Neural crest cell (in vitro differentiated cells): Measurements from ENCODE around the gene MAGEB6. TPM values are rescaled to one million over a fixed set of nuclear protein-coding genes. Genes with fewer than 3 reads are reported as not detected.

ENCODE experiments used
- DNase-seq: peaks from one replicate; pipeline ENCODE4 v3.0.0; 2021; ENCODE audit warnings: low read depth, mixed read lengths, low spot score
- H3K27ac Mint-ChIP-seq: one replicate; pipeline ENCODE4 v1.8.0; 2021; ENCODE audit warnings: mild to moderate bottlenecking, mixed read lengths; ENCODE audit not compliant: unreplicated experiment
- H3K27me3 Mint-ChIP-seq: 2 replicates; pipeline ENCODE4 v1.8.0; 2021; ENCODE audit warnings: low read depth, mild to moderate bottlenecking, mixed read lengths
- H3K36me3 Mint-ChIP-seq: 2 replicates; pipeline ENCODE4 v1.8.0; 2021; ENCODE audit warnings: low read depth, mild to moderate bottlenecking, mixed read lengths
- H3K4me1 Mint-ChIP-seq: 2 replicates; pipeline ENCODE4 v1.8.0; 2021; ENCODE audit warnings: mixed read lengths
- H3K4me3 Mint-ChIP-seq: one replicate; pipeline ENCODE4 v1.8.0; 2021; ENCODE audit warnings: mild to moderate bottlenecking, mixed read lengths
- H3K9me3 Mint-ChIP-seq: 2 replicates; pipeline ENCODE4 v1.8.0; 2021; ENCODE audit warnings: mixed read lengths
- total RNA-seq: library from RNA; stranded (reverse); gene quantifications from 2 replicates; pipeline ENCODE4 v1.2.1, GENCODE V29; 2021
- TF ChIP-seq, protein P1 (sequence below): fragments of 200-600 bp; sonication (generic); conservative IDR thresholded peaks from 2 replicates; pipeline ENCODE4 v1.5.0; 2021; ENCODE audit warnings: antibody characterized with exemption, mild to moderate bottlenecking

MAGEB6 gene
- total RNA-seq, 1 donor from 2014 or later = not detected

DNA sequence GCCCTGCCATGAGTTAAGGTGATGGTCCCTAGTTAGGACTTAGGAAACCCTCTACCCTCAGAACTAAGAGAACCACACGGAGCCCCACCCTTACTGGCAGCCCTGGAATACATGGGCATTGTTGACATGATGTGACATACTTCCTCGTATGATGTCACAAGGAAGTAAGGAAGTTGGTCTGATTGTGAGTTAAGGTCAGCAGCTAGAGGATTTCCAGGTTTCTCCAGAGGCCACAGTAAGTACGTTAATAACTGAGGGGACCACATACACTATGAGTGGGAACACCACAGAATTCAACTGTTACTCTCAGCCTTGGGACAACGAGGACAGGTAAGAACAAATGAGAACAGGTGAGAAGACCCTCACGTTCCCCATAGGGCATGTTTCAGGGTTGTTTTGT lies 23.6 kb downstream of the MAGEB6 start, which contains the start of gene MAGEB5:
TSS of gene MAGEB5 (plus strand) at position 301 of the 400 bp plus-strand sequence. CDS start 1,133 bp downstream, outside the sequence.
- no peaks in the 10 kb centered on the region for H3K4me1 Mint-ChIP-seq
- H3K4me3 Mint-ChIP-seq = no peak within 1 kb of the TSS
- H3K27ac Mint-ChIP-seq = no peak within 1 kb of the TSS
- TF ChIP-seq, protein P1, sequence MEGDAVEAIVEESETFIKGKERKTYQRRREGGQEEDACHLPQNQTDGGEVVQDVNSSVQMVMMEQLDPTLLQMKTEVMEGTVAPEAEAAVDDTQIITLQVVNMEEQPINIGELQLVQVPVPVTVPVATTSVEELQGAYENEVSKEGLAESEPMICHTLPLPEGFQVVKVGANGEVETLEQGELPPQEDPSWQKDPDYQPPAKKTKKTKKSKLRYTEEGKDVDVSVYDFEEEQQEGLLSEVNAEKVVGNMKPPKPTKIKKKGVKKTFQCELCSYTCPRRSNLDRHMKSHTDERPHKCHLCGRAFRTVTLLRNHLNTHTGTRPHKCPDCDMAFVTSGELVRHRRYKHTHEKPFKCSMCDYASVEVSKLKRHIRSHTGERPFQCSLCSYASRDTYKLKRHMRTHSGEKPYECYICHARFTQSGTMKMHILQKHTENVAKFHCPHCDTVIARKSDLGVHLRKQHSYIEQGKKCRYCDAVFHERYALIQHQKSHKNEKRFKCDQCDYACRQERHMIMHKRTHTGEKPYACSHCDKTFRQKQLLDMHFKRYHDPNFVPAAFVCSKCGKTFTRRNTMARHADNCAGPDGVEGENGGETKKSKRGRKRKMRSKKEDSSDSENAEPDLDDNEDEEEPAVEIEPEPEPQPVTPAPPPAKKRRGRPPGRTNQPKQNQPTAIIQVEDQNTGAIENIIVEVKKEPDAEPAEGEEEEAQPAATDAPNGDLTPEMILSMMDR = no peak
- no peaks in the 10 kb centered on the region for H3K27me3 Mint-ChIP-seq
- peaks cover 5% of the 10 kb centered on the region for H3K9me3 Mint-ChIP-seq
- H3K36me3 Mint-ChIP-seq = no peaks in the 10 kb centered on the region
- no peak for DNase-seq

DNA sequence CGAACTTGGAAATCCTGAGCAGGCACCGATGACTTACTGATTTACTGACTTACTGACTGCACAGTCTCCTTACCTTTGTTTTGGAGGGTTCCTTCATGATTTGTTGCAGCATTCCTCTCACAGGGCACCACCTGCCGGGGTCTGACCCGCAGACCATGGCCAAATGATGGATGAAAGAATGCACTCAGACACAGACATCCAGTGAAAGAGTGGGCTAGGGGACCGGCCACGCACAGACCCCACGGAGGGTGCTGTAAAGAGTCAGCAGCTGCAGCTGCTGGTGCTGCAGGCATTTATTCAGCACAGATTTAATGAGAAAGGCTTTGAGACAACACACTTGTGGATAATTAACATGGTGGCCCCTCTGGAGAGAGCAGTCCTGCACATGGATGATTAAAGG lies 27.1 kb downstream of the MAGEB6 start:
- peaks cover 7% of the 10 kb centered on the region for H3K9me3 Mint-ChIP-seq
- TF ChIP-seq, protein P1 = no peak
- H3K36me3 Mint-ChIP-seq = no peaks in the 10 kb centered on the region
- no peaks in the 10 kb centered on the region for H3K4me1 Mint-ChIP-seq
- no peaks in the 10 kb centered on the region for H3K27me3 Mint-ChIP-seq
- H3K27ac Mint-ChIP-seq = no peak overlapping the region
- no peak for DNase-seq
- H3K4me3 Mint-ChIP-seq = no peak overlapping the region

DNA sequence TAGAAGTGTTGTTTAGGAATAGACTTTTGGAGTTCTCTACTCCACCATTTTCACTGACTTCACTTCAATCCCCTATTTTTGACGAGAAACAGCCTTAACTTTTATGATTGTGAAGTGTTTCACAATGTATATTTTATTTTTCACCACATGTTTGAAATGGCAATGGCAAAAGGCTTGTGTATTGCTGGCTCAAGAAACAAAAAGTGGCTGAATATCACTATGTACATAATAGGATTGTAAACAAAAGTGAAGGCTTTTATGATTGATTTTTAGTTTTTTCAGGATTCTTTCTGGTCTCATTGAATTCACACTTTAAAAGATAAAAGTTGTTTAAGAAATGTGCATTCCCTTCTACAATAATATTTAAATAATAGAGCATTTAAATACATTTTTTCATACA lies 41.9 kb downstream of the MAGEB6 start:
- no peaks in the 10 kb centered on the region for H3K36me3 Mint-ChIP-seq
- no peaks in the 10 kb centered on the region for H3K4me1 Mint-ChIP-seq
- H3K9me3 Mint-ChIP-seq = peaks cover 11% of the 10 kb centered on the region
- no peak overlapping the region for H3K4me3 Mint-ChIP-seq
- DNase-seq = no peak
- no peaks in the 10 kb centered on the region for H3K27me3 Mint-ChIP-seq
- TF ChIP-seq, protein P1 = no peak
- H3K27ac Mint-ChIP-seq = no peak overlapping the region

Other genes with a start within 250 kb of the MAGEB6 start
- gene MAGEB18, start 54.1 kb upstream of the MAGEB6 start, total RNA-seq = not detected in 2 replicates
- gene MAGEB6B, start 31.8 kb upstream of the MAGEB6 start, total RNA-seq = not detected in 2 replicates
- not detected in 2 replicates for gene MAGEB5, start 23.7 kb downstream of the MAGEB6 start, total RNA-seq